ENCODE measurements around the gene TMEM184A. TPM values are rescaled to one million over a fixed set of nuclear protein-coding genes. Genes with fewer than 3 reads are reported as not detected.

The TMEM184A gene
- total and polyA plus RNA-seq, 5 donors from 2014 or later: 0.25 TPM; not detected in 4

GRCh38 chr7:1541431-1542162 lies 14.4 kb downstream of the TMEM184A start:
- H3K36me3 ChIP-seq (ENCODE audit: control insufficient read depth, insufficient read depth, low read length): peaks cover 37% of the 10 kb centered on the region
- DNase-seq (no peak), ATAC-seq (ENCODE audit: low read depth in 2 of 2) (no peak)
- H3K4me3 ChIP-seq (ENCODE audit: low read depth, low read length): no peak overlapping the region
- no peaks in the 10 kb centered on the region for H3K4me1 ChIP-seq (ENCODE audit: control insufficient read depth, insufficient read depth, low read length, poor library complexity, severe bottlenecking)
- Mint-ChIP-seq H3K27ac (no peak overlapping the region), H3K27me3 (no peaks in the 10 kb centered on the region), H3K4me3 (no peak overlapping the region), H3K9me3 (no peaks in the 10 kb centered on the region), H3K36me3 (peaks cover 3% of the 10 kb centered on the region), H3K4me1 (peaks cover 0 to 5% (median 0%) of the 10 kb centered on the region in 4 donors)
- no peaks in the 10 kb centered on the region for H3K9me3 ChIP-seq (ENCODE audit: control insufficient read depth in 2 of 2, low read length in 2 of 2)
- no peaks in the 10 kb centered on the region for H3K27me3 ChIP-seq (ENCODE audit: control insufficient read depth, insufficient read depth, low read length)
- no peak overlapping the region for H3K27ac ChIP-seq (ENCODE audit: insufficient read depth, low read length, poor library complexity, severe bottlenecking)

- Mint-ChIP-seq H3K36me3 (peaks cover 3% of the 10 kb centered on the region), H3K9me3 (no peaks in the 10 kb centered on the region), H3K27ac (no peak overlapping the region), H3K4me1 (peaks cover 0 to 9% (median 0%) of the 10 kb centered on the region in 4 donors), H3K4me3 (peak overlapping the region in 1 of 4 donors; percentile 21), H3K27me3 (no peaks in the 10 kb centered on the region)
- DNase-seq (no peak), ATAC-seq (ENCODE audit: low read depth in 2 of 2) (no peak)
- Histone ChIP-seq H3K27ac (ENCODE audit: insufficient read depth, low read length, poor library complexity, severe bottlenecking) (no peak overlapping the region), H3K9me3 (ENCODE audit: control insufficient read depth in 2 of 2, low read length in 2 of 2) (no peaks in the 10 kb centered on the region), H3K4me3 (ENCODE audit: low read depth, low read length) (no peak overlapping the region), H3K4me1 (ENCODE audit: control insufficient read depth, insufficient read depth, low read length, poor library complexity, severe bottlenecking) (no peaks in the 10 kb centered on the region), H3K36me3 (ENCODE audit: control insufficient read depth, insufficient read depth, low read length) (peaks cover 37% of the 10 kb centered on the region), H3K27me3 (ENCODE audit: control insufficient read depth, insufficient read depth, low read length) (no peaks in the 10 kb centered on the region)
Measured at GRCh38 chr7:1540776-1541271, 15.2 kb downstream of the TMEM184A start.

GRCh38 chr7:1539882-1540775 lies 15.9 kb downstream of the TMEM184A start:
- H3K4me1 ChIP-seq (ENCODE audit: control insufficient read depth, insufficient read depth, low read length, poor library complexity, severe bottlenecking): no peaks in the 10 kb centered on the region
- H3K4me3 ChIP-seq (ENCODE audit: low read depth, low read length): no peak overlapping the region
- peaks cover 37% of the 10 kb centered on the region for H3K36me3 ChIP-seq (ENCODE audit: control insufficient read depth, insufficient read depth, low read length)
- H3K27me3 ChIP-seq (ENCODE audit: control insufficient read depth, insufficient read depth, low read length): no peaks in the 10 kb centered on the region
- H3K4me3 Mint-ChIP-seq: peak overlapping the region in 1 of 4 donors; percentile 7
- DNase-seq (no peak), ATAC-seq (ENCODE audit: low read depth in 2 of 2) (no peak)
- H3K36me3 Mint-ChIP-seq: peaks cover 3% of the 10 kb centered on the region
- no peaks in the 10 kb centered on the region for H3K27me3 Mint-ChIP-seq
- no peaks in the 10 kb centered on the region for H3K9me3 ChIP-seq (ENCODE audit: control insufficient read depth in 2 of 2, low read length in 2 of 2)
- no peak overlapping the region for H3K27ac ChIP-seq (ENCODE audit: insufficient read depth, low read length, poor library complexity, severe bottlenecking)
- H3K27ac Mint-ChIP-seq: no peak overlapping the region
- peaks cover 0 to 9% (median 0%) of the 10 kb centered on the region in 4 donors for H3K4me1 Mint-ChIP-seq
- no peaks in the 10 kb centered on the region for H3K9me3 Mint-ChIP-seq

GRCh38 chr7:1539181-1539881 lies 16.7 kb downstream of the TMEM184A start:
- DNase-seq: no peak
- no peak overlapping the region for H3K4me3 Mint-ChIP-seq
- no peak overlapping the region for H3K27ac Mint-ChIP-seq
- ATAC-seq (ENCODE audit: low read depth in 2 of 2): no peak
- H3K27me3 Mint-ChIP-seq: no peaks in the 10 kb centered on the region
- Histone ChIP-seq H3K9me3 (ENCODE audit: control insufficient read depth in 2 of 2, low read length in 2 of 2) (no peaks in the 10 kb centered on the region), H3K27me3 (ENCODE audit: control insufficient read depth, insufficient read depth, low read length) (no peaks in the 10 kb centered on the region), H3K36me3 (ENCODE audit: control insufficient read depth, insufficient read depth, low read length) (peaks cover 37% of the 10 kb centered on the region), H3K4me1 (ENCODE audit: control insufficient read depth, insufficient read depth, low read length, poor library complexity, severe bottlenecking) (peaks cover 2% of the 10 kb centered on the region), H3K4me3 (ENCODE audit: low read depth, low read length) (no peak overlapping the region), H3K27ac (ENCODE audit: insufficient read depth, low read length, poor library complexity, severe bottlenecking) (no peak overlapping the region)
- H3K9me3 Mint-ChIP-seq: no peaks in the 10 kb centered on the region
- peaks cover 3% of the 10 kb centered on the region for H3K36me3 Mint-ChIP-seq
- peaks cover 0 to 14% (median 0%) of the 10 kb centered on the region in 4 donors for H3K4me1 Mint-ChIP-seq

- no peak for ATAC-seq (ENCODE audit: low read depth in 2 of 2)
- H3K4me3 Mint-ChIP-seq: no peak overlapping the region
- H3K4me1 Mint-ChIP-seq: peaks cover 0 to 19% (median under 1%) of the 10 kb centered on the region in 4 donors
- Histone ChIP-seq H3K36me3 (ENCODE audit: control insufficient read depth, insufficient read depth, low read length) (peaks cover 37% of the 10 kb centered on the region), H3K4me3 (ENCODE audit: low read depth, low read length) (no peak overlapping the region), H3K9me3 (ENCODE audit: control insufficient read depth in 2 of 2, low read length in 2 of 2) (no peaks in the 10 kb centered on the region), H3K4me1 (ENCODE audit: control insufficient read depth, insufficient read depth, low read length, poor library complexity, severe bottlenecking) (peaks cover 9% of the 10 kb centered on the region), H3K27ac (ENCODE audit: insufficient read depth, low read length, poor library complexity, severe bottlenecking) (no peak overlapping the region), H3K27me3 (ENCODE audit: control insufficient read depth, insufficient read depth, low read length) (no peaks in the 10 kb centered on the region)
- H3K36me3 Mint-ChIP-seq: peaks cover 3% of the 10 kb centered on the region
- DNase-seq: no peak
- no peak overlapping the region for H3K27ac Mint-ChIP-seq
- no peaks in the 10 kb centered on the region for H3K27me3 Mint-ChIP-seq
- H3K9me3 Mint-ChIP-seq: no peaks in the 10 kb centered on the region
Measured at GRCh38 chr7:1538544-1539180, 17.3 kb downstream of the TMEM184A start.

GRCh38 chr7:1537535-1538412 lies 18.2 kb downstream of the TMEM184A start:
- Mint-ChIP-seq H3K9me3 (no peaks in the 10 kb centered on the region), H3K36me3 (peaks cover 3% of the 10 kb centered on the region), H3K4me3 (peak overlapping the region in 2 of 4 donors; percentile 70 to 74), H3K27ac (no peak overlapping the region), H3K4me1 (peaks cover 0 to 28% (median 7%) of the 10 kb centered on the region in 4 donors), H3K27me3 (no peaks in the 10 kb centered on the region)
- DNase-seq (no peak), ATAC-seq (ENCODE audit: low read depth in 2 of 2) (no peak)
- H3K4me1 ChIP-seq (ENCODE audit: control insufficient read depth, insufficient read depth, low read length, poor library complexity, severe bottlenecking): peaks cover 18% of the 10 kb centered on the region
- H3K27ac ChIP-seq (ENCODE audit: insufficient read depth, low read length, poor library complexity, severe bottlenecking): peak overlapping the region; percentile 47
- H3K4me3 ChIP-seq (ENCODE audit: low read depth, low read length): no peak overlapping the region
- H3K9me3 ChIP-seq (ENCODE audit: control insufficient read depth in 2 of 2, low read length in 2 of 2): no peaks in the 10 kb centered on the region
- H3K27me3 ChIP-seq (ENCODE audit: control insufficient read depth, insufficient read depth, low read length): no peaks in the 10 kb centered on the region
- H3K36me3 ChIP-seq (ENCODE audit: control insufficient read depth, insufficient read depth, low read length): peaks cover 34% of the 10 kb centered on the region
